OCI-M2 (cell line): ENCODE results near the gene HIRA.
"Not testable (repeated sequence)": the region's sequence is repeated elsewhere in the genome, so short reads cannot be mapped to it uniquely, and the experiment has no call there.

Experiments
- DNase-seq: peaks from one replicate; lab custom pipeline; 2025; ENCODE audit not compliant: unreplicated experiment; lab: John Stamatoyannopoulos, UW

HIRA gene

GRCh38 chr22:19386248-19386647, 45.3 kb downstream of the HIRA start:
- no peak for DNase-seq

DNA sequence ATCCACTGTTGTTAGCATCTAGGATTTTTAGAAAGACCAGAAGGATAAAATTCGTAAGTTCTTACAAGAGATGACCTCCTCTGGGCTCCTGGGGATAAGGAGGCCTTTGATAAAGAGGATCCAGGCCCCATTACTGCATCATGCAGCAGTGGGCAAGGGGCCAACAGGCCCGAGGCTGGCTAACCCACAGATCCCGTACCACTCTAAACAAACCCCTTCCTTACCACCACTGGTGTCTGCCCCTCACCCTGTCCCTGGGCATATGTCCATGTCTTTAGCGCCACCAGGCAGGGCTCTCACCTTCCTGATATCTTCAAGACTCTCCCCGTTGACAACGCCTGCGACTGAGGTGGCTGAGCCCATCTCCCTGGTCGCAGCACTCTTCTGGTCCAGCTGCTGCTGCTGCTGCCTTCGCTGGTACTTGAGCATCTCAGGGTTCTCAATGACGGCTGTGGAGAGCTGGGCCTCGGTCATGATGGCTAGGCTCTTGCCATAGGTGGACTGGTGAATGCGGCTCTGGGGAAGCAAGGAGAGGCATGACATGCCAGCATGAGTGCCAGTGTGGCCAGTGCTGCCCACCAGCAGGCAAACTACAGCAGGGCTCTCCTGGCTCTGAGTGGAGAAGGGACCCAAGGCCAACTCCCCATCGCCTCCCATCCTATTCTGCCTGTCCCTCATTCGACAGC, 46.2 kb downstream of the HIRA start:
- DNase-seq = no peak

GRCh38 chr22:19383292-19383691, 48.2 kb downstream of the HIRA start:
- no peak for DNase-seq

DNA sequence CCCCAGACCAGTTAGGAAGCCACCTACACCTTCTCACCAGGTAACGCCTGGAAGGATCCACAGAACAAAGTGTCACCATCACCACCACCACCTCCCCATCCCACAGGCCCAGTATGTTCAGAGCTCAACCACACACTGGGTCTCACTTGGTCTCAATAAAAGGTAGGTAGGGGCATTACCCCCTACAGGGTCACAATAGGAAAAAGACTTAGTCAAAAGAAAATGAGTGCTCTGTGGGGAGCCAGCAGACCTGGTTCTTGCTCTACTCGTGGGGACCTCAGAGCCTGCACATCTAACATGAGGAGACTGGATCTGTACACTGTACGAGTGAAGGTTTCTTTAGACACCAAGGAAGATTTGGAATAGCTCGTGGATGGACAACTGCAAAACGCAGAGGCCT, 49.3 kb downstream of the HIRA start:
- no peak for DNase-seq

- DNase-seq = no peak
Observed at GRCh38 chr22:19378344-19378674, 53.2 kb downstream of the HIRA start.

GRCh38 chr22:19377565-19378343, 53.8 kb downstream of the HIRA start:
- DNase-seq = no peak

DNA sequence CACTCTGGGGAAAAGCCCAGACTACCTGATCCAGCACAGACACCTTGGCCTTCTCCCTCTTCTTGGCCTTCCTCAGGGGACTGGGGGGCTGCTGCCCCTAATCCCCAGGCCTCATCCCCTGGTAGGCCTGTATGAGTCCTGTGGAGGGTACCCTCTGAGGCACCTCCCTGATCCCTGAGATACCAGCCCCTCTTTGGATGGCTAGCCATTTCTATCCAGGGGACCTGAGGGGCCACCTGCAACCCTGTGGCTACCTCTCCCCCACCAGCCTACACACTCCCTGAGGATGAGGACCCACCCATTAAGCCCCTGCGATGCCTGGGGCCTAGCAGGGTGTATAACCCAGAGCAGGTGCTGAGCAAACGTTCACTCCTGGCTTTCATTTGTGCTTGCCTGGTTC, 54.6 kb downstream of the HIRA start:
- no peak for DNase-seq

- DNase-seq = no peak
Observed at GRCh38 chr22:19376247-19376646, 55.3 kb downstream of the HIRA start.

GRCh38 chr22:19375435-19375834, 56.1 kb downstream of the HIRA start:
- no peak for DNase-seq

- DNase-seq = no peak
Observed at GRCh38 chr22:19374410-19374809, 57.1 kb downstream of the HIRA start.

- no peak for DNase-seq
Observed at GRCh38 chr22:19373450-19373849, 58.1 kb downstream of the HIRA start.

GRCh38 chr22:19371893-19372292, 59.6 kb downstream of the HIRA start:
- DNase-seq = no peak

DNA sequence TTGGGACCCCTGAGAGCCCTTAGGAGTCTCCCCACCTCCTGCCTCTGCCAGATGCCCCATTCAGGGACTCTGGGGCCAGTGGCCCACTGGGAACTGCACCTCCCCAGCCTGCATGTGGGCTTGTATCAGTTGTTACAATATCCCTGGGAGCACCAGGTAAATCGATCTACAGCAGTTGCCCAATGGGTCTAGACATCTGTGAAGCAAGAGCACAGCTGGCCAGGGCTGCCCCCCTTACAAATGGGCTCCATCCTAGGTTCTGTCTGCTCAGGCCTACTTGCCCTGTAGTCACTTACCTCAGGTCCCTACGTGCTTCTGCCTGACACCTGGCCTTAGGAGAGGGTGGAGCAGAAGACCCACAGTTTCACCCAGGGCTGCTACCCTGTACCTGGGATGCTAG, 62.7 kb downstream of the HIRA start:
- no peak for DNase-seq

DNA sequence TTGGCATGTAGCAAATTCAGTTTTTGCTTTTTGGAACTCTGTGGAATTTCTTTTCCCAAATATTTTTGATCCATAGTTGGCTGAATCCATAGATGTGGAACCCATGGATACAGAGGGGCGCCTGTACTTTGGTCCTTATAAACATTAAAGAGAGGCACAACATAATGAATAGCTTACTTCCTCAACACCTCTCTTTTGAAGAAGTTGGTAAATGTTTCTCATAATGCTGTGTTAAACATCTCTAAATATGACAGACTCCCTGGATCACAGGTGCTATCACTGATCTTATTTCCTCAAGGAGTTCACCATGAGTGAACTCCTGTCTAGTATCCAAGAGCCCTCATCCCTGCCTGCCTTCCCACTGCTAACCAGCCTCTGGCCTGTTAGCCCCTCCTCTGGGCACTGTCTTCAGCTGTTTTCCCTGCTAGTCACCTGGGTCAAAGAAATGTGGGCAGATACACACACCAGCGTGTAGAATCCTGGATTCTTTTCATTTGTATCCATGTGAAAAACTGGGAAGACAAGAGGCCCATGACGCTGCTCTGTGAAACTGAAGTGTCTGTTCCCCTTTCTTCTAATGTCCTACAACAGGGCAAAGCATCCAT, 63.7 kb downstream of the HIRA start:
- no peak for DNase-seq

GRCh38 chr22:19363541-19363940, 68.0 kb downstream of the HIRA start:
- not testable (repeated sequence) for DNase-seq

DNA sequence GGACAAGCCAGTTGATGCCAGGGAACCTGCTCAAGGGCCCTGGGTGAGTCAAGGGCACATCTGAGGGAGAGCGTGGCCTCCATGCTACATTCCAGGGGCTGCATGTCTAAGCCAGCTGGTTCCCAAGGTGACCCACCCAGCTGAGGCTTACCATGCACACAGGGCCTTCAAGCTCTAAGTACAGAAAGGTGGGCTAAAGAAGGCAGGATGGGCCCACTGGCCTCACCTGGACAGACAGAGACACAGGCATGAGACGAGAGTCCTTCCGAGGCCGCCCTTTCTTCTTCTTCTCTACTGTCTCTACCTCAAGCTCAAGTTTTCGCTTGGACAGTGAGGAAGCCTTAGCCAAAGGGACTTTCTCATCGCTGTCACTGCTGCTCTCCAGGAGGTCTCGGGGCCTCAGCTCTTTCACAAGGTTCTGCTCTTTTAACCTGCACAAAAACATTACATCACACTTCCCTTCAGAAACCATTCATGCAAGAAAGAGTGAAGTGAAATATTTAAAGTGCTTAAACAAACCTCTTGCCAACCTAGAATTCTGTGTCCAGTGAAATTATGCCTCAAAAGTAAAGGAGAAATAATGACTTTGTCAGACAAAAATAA, 69.9 kb downstream of the HIRA start:
- no peak for DNase-seq

- no peak for DNase-seq
Observed at GRCh38 chr22:19360862-19361261, 70.7 kb downstream of the HIRA start.

GRCh38 chr22:19360300-19360792, 71.2 kb downstream of the HIRA start:
- DNase-seq = no peak

- DNase-seq = no peak
Observed at GRCh38 chr22:19359554-19360299, 71.8 kb downstream of the HIRA start.

GRCh38 chr22:19358703-19359553, 72.6 kb downstream of the HIRA start:
- DNase-seq = no peak
